HEK293 (cell line): Measurements from ENCODE around the gene SERPINA7.

Experiments
- CTCF ChIP-seq: fragments of 450-650 bp; formaldehyde crosslinking; IDR thresholded peaks from 2 replicates; pipeline ENCODE4 v1.5.1; 2016; ENCODE audit warnings: missing biosample characterization, missing genetic modification characterization
- ZNF184 ChIP-seq: fragments of 450-650 bp; IDR thresholded peaks from 2 replicates; pipeline ENCODE4 v1.5.1; 2018; ENCODE audit warnings: missing biosample characterization, mild to moderate bottlenecking, missing genetic modification characterization
- ZNF626 ChIP-seq: fragments of 450-650 bp; sonication (Bioruptor Pico); formaldehyde crosslinking; IDR thresholded peaks from 2 replicates; pipeline ENCODE4 v1.5.1; 2018; ENCODE audit warnings: missing biosample characterization, missing genetic modification characterization, inconsistent platforms
- TF ChIP-seq, protein P1 (sequence below): fragments of 450-650 bp; formaldehyde crosslinking; IDR thresholded peaks from 2 replicates; pipeline ENCODE4 v1.5.1; 2016; ENCODE audit warnings: missing biosample characterization, missing genetic modification characterization

DNA sequence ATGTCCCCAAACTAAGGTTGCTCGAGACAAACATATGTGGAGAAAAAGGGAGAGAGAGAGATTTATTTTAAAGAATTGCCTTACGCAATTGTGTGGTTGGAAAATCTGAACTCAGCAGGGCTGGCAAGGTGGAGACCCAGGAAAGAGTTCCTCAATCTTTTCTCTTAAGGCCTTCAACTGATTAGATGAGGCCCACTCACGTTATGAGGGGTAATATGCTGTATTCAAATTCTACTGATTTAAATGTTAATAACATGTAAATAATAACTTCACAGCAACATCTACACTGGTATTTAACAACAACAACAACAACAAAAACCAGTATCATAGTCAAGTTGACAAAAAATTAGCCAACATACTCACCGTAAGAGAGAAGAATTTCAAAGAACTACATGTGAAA is 14.6 kb downstream of the SERPINA7 start:
- no peak for TF ChIP-seq ZNF626 (tag by site-specific recombination)
- TF ChIP-seq, protein P1, sequence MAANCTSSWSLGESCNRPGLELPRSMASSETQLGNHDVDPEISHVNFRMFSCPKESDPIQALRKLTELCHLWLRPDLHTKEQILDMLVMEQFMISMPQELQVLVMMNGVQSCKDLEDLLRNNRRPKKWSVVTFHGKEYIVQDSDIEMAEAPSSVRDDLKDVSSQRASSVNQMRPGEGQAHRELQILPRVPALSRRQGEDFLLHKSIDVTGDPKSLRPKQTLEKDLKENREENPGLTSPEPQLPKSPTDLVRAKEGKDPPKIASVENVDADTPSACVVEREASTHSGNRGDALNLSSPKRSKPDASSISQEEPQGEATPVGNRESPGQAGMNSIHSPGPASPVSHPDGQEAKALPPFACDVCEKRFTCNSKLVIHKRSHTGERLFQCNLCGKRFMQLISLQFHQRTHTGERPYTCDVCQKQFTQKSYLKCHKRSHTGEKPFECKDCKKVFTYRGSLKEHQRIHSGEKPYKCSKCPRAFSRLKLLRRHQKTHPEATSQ (tag by site-specific recombination) = no peak
- no peak for TF ChIP-seq CTCF (tag by site-specific recombination)
- TF ChIP-seq ZNF184 (tag by site-specific recombination) = no peak
